ENCODE data around the gene FHAD1. TPM values are rescaled to one million over a fixed set of nuclear protein-coding genes. Genes with fewer than 3 reads are reported as not detected.

FHAD1 gene
- total RNA-seq, 4 donors from 2014 or later = 0.95 to 1.7 TPM; not detected in 2

- no peak for DNase-seq
- TF ChIP-seq POLR2A (IDR thresholded peaks at IDR 0.05) (no peak), CTCF (IDR thresholded peaks at IDR 0.05) (no peak)
- peaks cover 0 to 8% (median 0%) of the 10 kb centered on the region in 4 donors for H3K4me1 ChIP-seq
- H3K27ac ChIP-seq = no peak overlapping the region
- no peaks in the 10 kb centered on the region for H3K9me3 ChIP-seq
- H3K36me3 ChIP-seq = peaks cover 0 to 6% (median 0%) of the 10 kb centered on the region in 3 donors
- H3K27me3 ChIP-seq = no peaks in the 10 kb centered on the region
- H3K4me3 ChIP-seq = no peak overlapping the region
These were observed 188.4 kb downstream of the FHAD1 start for GRCh38 chr1:15435239-15436077.

- Histone ChIP-seq H3K27ac (no peak overlapping the region), H3K36me3 (no peaks in the 10 kb centered on the region), H3K27me3 (no peaks in the 10 kb centered on the region), H3K4me3 (no peak overlapping the region), H3K4me1 (peaks cover 0 to 8% (median 0%) of the 10 kb centered on the region in 4 donors), H3K9me3 (no peaks in the 10 kb centered on the region)
- TF ChIP-seq POLR2A (IDR thresholded peaks at IDR 0.05) = no peak
- TF ChIP-seq CTCF (IDR thresholded peaks at IDR 0.05) = no peak
- DNase-seq = no peak
These were observed 189.9 kb downstream of the FHAD1 start for GRCh38 chr1:15436881-15437442.

- no peak overlapping the region for H3K4me3 ChIP-seq
- H3K27ac ChIP-seq = no peak overlapping the region
- no peaks in the 10 kb centered on the region for H3K9me3 ChIP-seq
- H3K27me3 ChIP-seq = no peaks in the 10 kb centered on the region
- no peaks in the 10 kb centered on the region for H3K36me3 ChIP-seq
- TF ChIP-seq POLR2A (IDR thresholded peaks at IDR 0.05) (no peak), CTCF (IDR thresholded peaks at IDR 0.05) (no peak)
- no peaks in the 10 kb centered on the region for H3K4me1 ChIP-seq
- DNase-seq = no peak
These were observed 192.3 kb downstream of the FHAD1 start for GRCh38 chr1:15439325-15439724.

GRCh38 chr1:15440357-15440756 lies 193.3 kb downstream of the FHAD1 start:
- DNase-seq = no peak
- Histone ChIP-seq H3K4me1 (no peaks in the 10 kb centered on the region), H3K36me3 (no peaks in the 10 kb centered on the region), H3K4me3 (no peak overlapping the region), H3K9me3 (no peaks in the 10 kb centered on the region), H3K27me3 (no peaks in the 10 kb centered on the region), H3K27ac (no peak overlapping the region)
- TF ChIP-seq CTCF (IDR thresholded peaks at IDR 0.05) (no peak), POLR2A (IDR thresholded peaks at IDR 0.05) (no peak)

- TF ChIP-seq POLR2A (IDR thresholded peaks at IDR 0.05) (no peak), CTCF (IDR thresholded peaks at IDR 0.05) (no peak)
- Histone ChIP-seq H3K36me3 (no peaks in the 10 kb centered on the region), H3K4me3 (no peak overlapping the region), H3K9me3 (no peaks in the 10 kb centered on the region), H3K27ac (no peak overlapping the region), H3K4me1 (no peaks in the 10 kb centered on the region), H3K27me3 (no peaks in the 10 kb centered on the region)
- no peak for DNase-seq
These were observed 194.2 kb downstream of the FHAD1 start for GRCh38 chr1:15441247-15441646.

Data from Peyer's patch (tissue), 4 donors.